HepG2 (cell line): ENCODE data around the gene KAZN. TPM values are rescaled to one million over a fixed set of nuclear protein-coding genes. Genes with fewer than 3 reads are reported as not detected.

Experiments used
- ATF7-NPFF ChIP-seq: sonication (generic); formaldehyde crosslinking; IDR thresholded peaks from 2 replicates; pipeline ENCODE4 v1.8.1; 2023; ENCODE audit warnings: mild to moderate bottlenecking, low read depth, missing genetic modification reagents, moderate library complexity
- BATF2 ChIP-seq: sonication (generic); formaldehyde crosslinking; IDR thresholded peaks from 2 replicates; pipeline ENCODE4 v1.8.0; 2022; ENCODE audit warnings: mild to moderate bottlenecking, missing genetic modification reagents, moderate library complexity
- BRD4 ChIP-seq: sonication (generic); formaldehyde crosslinking; IDR thresholded peaks from 2 replicates; pipeline ENCODE4 v1.4.0; 2020; ENCODE audit warnings: missing genetic modification reagents
- ETV5 ChIP-seq: IDR thresholded peaks from 2 replicates; pipeline ENCODE4 v1.6.1; 2018; ENCODE audit warnings: missing biosample characterization, missing genetic modification reagents, inconsistent platforms, borderline replicate concordance
- KLF16 ChIP-seq, 2 experiments: sonication (generic) in 1 of 2; formaldehyde crosslinking in 1 of 2; IDR thresholded peaks; 2 replicates each; pipeline versions ENCODE4 v1.6.1 to v1.8.0; 2016 to 2023; ENCODE audit warnings: missing genetic modification reagents in 2 of 2, missing compliant biosample characterization in 1 of 2
- MYC ChIP-seq: sonication (generic); formaldehyde crosslinking; IDR thresholded peaks from 2 replicates; pipeline ENCODE4 v1.9.0; 2021; ENCODE audit warnings: missing genetic modification reagents, borderline replicate concordance
- POLR2AphosphoS5 ChIP-seq: IDR thresholded peaks from 2 replicates; pipeline ENCODE4 v1.6.1; 2012; ENCODE audit warnings: low read depth, low read length
- RAD21 ChIP-seq: fragments of 450-650 bp; formaldehyde crosslinking; IDR thresholded peaks from 2 replicates; pipeline ENCODE4 v1.5.0; 2020; ENCODE audit warnings: mild to moderate bottlenecking
- RFXAP ChIP-seq: sonication (generic); formaldehyde crosslinking; IDR thresholded peaks from 2 replicates; pipeline ENCODE4 v1.4.0; 2020; ENCODE audit warnings: missing genetic modification reagents, borderline replicate concordance
- SOX6 ChIP-seq, 2 experiments: fragments of 450-650 bp in 1 of 2; sonication (generic) in 1 of 2; formaldehyde crosslinking in 1 of 2; IDR thresholded peaks; 2 replicates each; pipeline versions ENCODE4 v1.4.0 to v1.6.1; 2017 to 2020; ENCODE audit warnings: antibody characterized with exemption in 1 of 2, mild to moderate bottlenecking in 1 of 2, missing genetic modification reagents in 1 of 2
- STAT5B ChIP-seq: sonication (generic); formaldehyde crosslinking; IDR thresholded peaks from 2 replicates; pipeline ENCODE4 v1.4.0; 2020; ENCODE audit warnings: missing genetic modification reagents
- TOPORS ChIP-seq: sonication (generic); formaldehyde crosslinking; IDR thresholded peaks from 2 replicates; pipeline ENCODE4 v1.8.0; 2023; ENCODE audit warnings: mild to moderate bottlenecking, missing genetic modification reagents
- ZBTB40 ChIP-seq, 2 experiments: fragments of 450-650 bp in 1 of 2; sonication (generic) in 1 of 2; formaldehyde crosslinking in 1 of 2; IDR thresholded peaks; 2 replicates each; pipeline versions ENCODE4 v1.6.1 to v1.8.0; 2016 to 2022; ENCODE audit warnings: antibody characterized with exemption in 1 of 2, mild to moderate bottlenecking in 1 of 2, missing genetic modification reagents in 1 of 2
- ZNF138 ChIP-seq: sonication (generic); formaldehyde crosslinking; IDR thresholded peaks from 2 replicates; pipeline ENCODE4 v1.5.0; 2020; ENCODE audit warnings: mild to moderate bottlenecking, low read depth, missing genetic modification reagents
- ZNF430 ChIP-seq: sonication (generic); formaldehyde crosslinking; IDR thresholded peaks from 2 replicates; pipeline ENCODE4 v1.9.0; 2021; ENCODE audit warnings: mild to moderate bottlenecking, missing genetic modification reagents
- ZNF709 ChIP-seq: sonication (generic); formaldehyde crosslinking; IDR thresholded peaks from 2 replicates; pipeline ENCODE4 v1.5.0; 2020; ENCODE audit warnings: mild to moderate bottlenecking, missing genetic modification reagents
- polyA plus RNA-seq, 8 experiments: library from polyadenylated mRNA; depleted of rRNA in 3 of 8; stranded (reverse) in 7 of 8; unstranded in 1 of 8; fragments of >200 nt; fragmentation: Illumina TruSeq in 4 of 8; extraction: Trizol in 4 of 8; gene quantifications; 2 replicates each; pipeline versions ENCODE4 v1.2.1 to v1.2.3, GENCODE V29; 2011 to 2016; ENCODE audit warnings: low read depth in 4 of 8, missing spikeins in 1 of 8, mixed read lengths in 1 of 8; ENCODE audit not compliant: insufficient read depth in 1 of 8
- total RNA-seq, 5 experiments: library from RNA; depleted of rRNA; stranded (reverse); fragments of >200 nt; fragmentation: Illumina TruSeq; extraction: Trizol; gene quantifications; 2 replicates each; pipeline ENCODE4 v1.2.3, GENCODE V29; 2016; ENCODE audit warnings: low read depth in 1 of 5
- TF ChIP-seq, protein P1 (sequence below): sonication (generic); formaldehyde crosslinking; IDR thresholded peaks from 2 replicates; pipeline ENCODE4 v1.8.0; 2022; ENCODE audit warnings: missing genetic modification reagents, mild to moderate bottlenecking, inconsistent platforms, borderline replicate concordance
- TF ChIP-seq, protein P2 (sequence below): sonication (generic); formaldehyde crosslinking; conservative IDR thresholded peaks from 2 replicates; pipeline ENCODE4 v1.4.0; 2020; ENCODE audit warnings: missing genetic modification reagents

The KAZN gene
- total and polyA plus RNA-seq, 2 of the 13 experiments (the other 11 are each of a cell fraction or from before 2014, with no cell fraction given) = 10.4 to 13.5 TPM

- TF ChIP-seq, protein P1, sequence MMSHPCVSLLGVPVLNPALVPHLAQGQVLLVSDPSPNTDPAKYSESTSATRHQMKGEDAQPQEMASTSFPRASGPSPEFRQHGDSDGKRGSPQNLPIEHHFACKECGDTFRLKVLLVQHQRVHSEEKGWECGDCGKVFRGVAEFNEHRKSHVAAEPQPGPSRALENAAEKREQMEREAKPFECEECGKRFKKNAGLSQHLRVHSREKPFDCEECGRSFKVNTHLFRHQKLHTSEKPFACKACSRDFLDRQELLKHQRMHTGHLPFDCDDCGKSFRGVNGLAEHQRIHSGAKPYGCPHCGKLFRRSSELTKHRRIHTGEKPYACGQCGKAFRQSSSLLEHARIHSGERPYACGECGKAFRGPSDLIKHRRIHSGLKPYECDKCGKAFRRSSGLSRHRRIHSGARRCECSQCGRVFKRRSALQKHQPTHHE (CRISPR knock-in tag) = no peak
- TF ChIP-seq ZNF709 (CRISPR knock-in tag) (no peak), BRD4 (CRISPR knock-in tag) (no peak), SOX6 (IDR thresholded peaks at IDR 0.05) (no peak), SOX6 (CRISPR knock-in tag; IDR thresholded peaks at IDR 0.05) (peak; percentile 92), RFXAP (CRISPR knock-in tag) (0 out of 2 replicates have a peak, but pooled peaks have one; percentile 26), ZNF138 (CRISPR knock-in tag) (no peak), ETV5 (CRISPR knock-in tag) (peak; percentile 62; the same call in 1 of the 2 replicates), ZNF430 (CRISPR knock-in tag) (0 out of 2 replicates have a peak, but pooled peaks have one; percentile 28), STAT5B (CRISPR knock-in tag) (no peak), POLR2AphosphoS5 (peak; percentile 41), ATF7-NPFF (no peak), TOPORS (CRISPR knock-in tag) (no peak), KLF16 (CRISPR knock-in tag; IDR thresholded peaks at IDR 0.05) (peak in 1 of 2 experiments; percentile 21; a peak in 1 of 4 replicates), ZBTB40 (IDR thresholded peaks at IDR 0.05) (no peak), ZBTB40 (CRISPR knock-in tag; IDR thresholded peaks at IDR 0.05) (no peak), BATF2 (CRISPR knock-in tag) (no peak), RAD21 (CRISPR knock-in tag) (no peak), MYC (CRISPR knock-in tag) (peak; percentile 40; the same call in 1 of the 2 replicates)
- TF ChIP-seq, protein P2, sequence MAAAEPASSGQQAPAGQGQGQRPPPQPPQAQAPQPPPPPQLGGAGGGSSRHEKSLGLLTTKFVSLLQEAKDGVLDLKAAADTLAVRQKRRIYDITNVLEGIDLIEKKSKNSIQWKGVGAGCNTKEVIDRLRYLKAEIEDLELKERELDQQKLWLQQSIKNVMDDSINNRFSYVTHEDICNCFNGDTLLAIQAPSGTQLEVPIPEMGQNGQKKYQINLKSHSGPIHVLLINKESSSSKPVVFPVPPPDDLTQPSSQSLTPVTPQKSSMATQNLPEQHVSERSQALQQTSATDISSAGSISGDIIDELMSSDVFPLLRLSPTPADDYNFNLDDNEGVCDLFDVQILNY (CRISPR knock-in tag) = no peak
Measured at GRCh38 chr1:15151377-15151806, 552.9 kb downstream of the KAZN start (continued).
